GM18861 (cell line): ENCODE measurements around the gene ITGA4.
A peak's percentile ranks its signal among the peaks of the same experiment; 100 is the strongest.
"Not testable (repeated sequence)": the region's sequence is repeated elsewhere in the genome, so short reads cannot be mapped to it uniquely, and the experiment has no call there.

ENCODE experiments used
- ATAC-seq: cut with Tn5 transposase; IDR thresholded peaks from one replicate; pipeline ENCODE4 v1.9.1; 2021; ENCODE audit not compliant: unreplicated experiment

The ITGA4 gene

GRCh38 chr2:181457121-181457740 is at the start of gene ITGA4:
TSS of gene ITGA4 (plus strand) at chr2:181457386. CDS start at chr2:181457655, 269 bp downstream.
- peak; percentile 57 for ATAC-seq

GRCh38 chr2:181408861-181409260 is 48.3 kb upstream of the ITGA4 start:
- ATAC-seq: no peak

GRCh38 chr2:181411105-181411849 is 45.9 kb upstream of the ITGA4 start:
- ATAC-seq: peak; percentile 97

GRCh38 chr2:181419129-181419855 is 37.9 kb upstream of the ITGA4 start:
- no peak for ATAC-seq

- no peak for ATAC-seq
These were observed 36.7 kb upstream of the ITGA4 start for GRCh38 chr2:181420259-181421130.

- no peak for ATAC-seq
These were observed 36.1 kb upstream of the ITGA4 start for GRCh38 chr2:181421131-181421458.

GRCh38 chr2:181421464-181421863 is 35.7 kb upstream of the ITGA4 start:
- no peak for ATAC-seq

- no peak for ATAC-seq
These were observed 30.5 kb upstream of the ITGA4 start for GRCh38 chr2:181426672-181427071.

- ATAC-seq: no peak
These were observed 26.6 kb upstream of the ITGA4 start for GRCh38 chr2:181430406-181431118.

- no peak for ATAC-seq
These were observed 25.5 kb upstream of the ITGA4 start for GRCh38 chr2:181431674-181432073.

GRCh38 chr2:181438261-181438660 is 18.9 kb upstream of the ITGA4 start:
- peak; percentile 49 for ATAC-seq

GRCh38 chr2:181440344-181440743 is 16.8 kb upstream of the ITGA4 start:
- ATAC-seq: no peak

GRCh38 chr2:181440919-181441318 is 16.3 kb upstream of the ITGA4 start:
- no peak for ATAC-seq

- ATAC-seq: no peak
These were observed 15.5 kb upstream of the ITGA4 start for GRCh38 chr2:181441670-181442069.

- ATAC-seq: no peak
These were observed 12.5 kb upstream of the ITGA4 start for GRCh38 chr2:181444654-181445053.

- ATAC-seq: no peak
These were observed 10.2 kb upstream of the ITGA4 start for GRCh38 chr2:181446985-181447384.

GRCh38 chr2:181449278-181449677 is 7.9 kb upstream of the ITGA4 start:
- ATAC-seq: not testable (repeated sequence)

GRCh38 chr2:181454686-181455450 is 2.3 kb upstream of the ITGA4 start:
- ATAC-seq: no peak

- peak; percentile 75 for ATAC-seq
These were observed 496 bp upstream of the ITGA4 start for GRCh38 chr2:181456660-181457120.
